ENCODE measurements around the gene PBOV1. TPM values are rescaled to one million over a fixed set of nuclear protein-coding genes. Genes with fewer than 3 reads are reported as not detected.

The PBOV1 gene
- total RNA-seq, 1 experiment from 2014 or later = not detected

GRCh38 chr6:138196122-138196738 lies 22.1 kb downstream of the PBOV1 start:
- Histone ChIP-seq H3K4me2 (ENCODE audit: low read length) (no peak overlapping the region), H3K36me3 (ENCODE audit: control insufficient read depth in 1 of 2, insufficient read depth in 2 of 2, low read length in 2 of 2) (no peaks in the 10 kb centered on the region), H3K4me3 (replicated peaks in 1 of 2; ENCODE audit: low read depth in 1 of 2, low read length in 2 of 2) (no peak overlapping the region), H3K9me3 (ENCODE audit: control insufficient read depth in 1 of 2, insufficient read depth in 1 of 2, low read depth in 1 of 2, low read length in 2 of 2) (no peaks in the 10 kb centered on the region), H3K4me1 (ENCODE audit: control insufficient read depth in 1 of 2, insufficient read depth in 2 of 2, low read length in 2 of 2) (no peaks in the 10 kb centered on the region), H3K27ac (ENCODE audit: low read depth, low read length) (no peak overlapping the region), H2AFZ (ENCODE audit: low read depth, low read length, poor library complexity, severe bottlenecking) (no peak overlapping the region), H3K9ac (ENCODE audit: low read length) (no peak overlapping the region), H3K79me2 (ENCODE audit: insufficient read depth, low read length) (no peaks in the 10 kb centered on the region), H4K20me1 (ENCODE audit: insufficient read depth) (no peaks in the 10 kb centered on the region), H3K27me3 (ENCODE audit: insufficient read depth, low read length) (no peaks in the 10 kb centered on the region), H3K9me2 (ENCODE audit: insufficient read depth) (no peaks in the 10 kb centered on the region)
- ChIA-PET CTCF (no interaction called here), RAD21 (ENCODE audit: low non-redundant PET in 1 of 2, low total read pairs in 2 of 2, uncharacterized antibody in 2 of 2, unreplicated experiment in 2 of 2) (interaction anchor here in 1 of 2 experiments (0.7 kb wide), 1 partner anchor 94 kb away, joined by 3 read pairs; no protein-coding TSS in a partner anchor), POLR2A (no interaction called here)
- BruUV-seq (replicated peaks) = no TSS peak
- no peak for TF ChIP-seq POLR2AphosphoS5 (IDR thresholded peaks at IDR 0.05; ENCODE audit: low read depth, low read length)
- TF ChIP-seq ZNF274 (IDR thresholded peaks at IDR 0.05; ENCODE audit: low read depth, low read length) = no peak
- TF ChIP-seq ATF3 (IDR thresholded peaks at IDR 0.05) = no peak
- no peak for TF ChIP-seq SIN3A (IDR thresholded peaks at IDR 0.05; ENCODE audit: low read depth)
- TF ChIP-seq ZBTB33 (IDR thresholded peaks at IDR 0.05; ENCODE audit: extremely low read depth, insufficient replicate concordance, low read length) = no peak
- no peak for TF ChIP-seq CEBPB (IDR thresholded peaks at IDR 0.05; ENCODE audit: low read depth)
- no peak for TF ChIP-seq RAD21 (IDR thresholded peaks at IDR 0.05; ENCODE audit: low read depth)
- TF ChIP-seq JUND (IDR thresholded peaks at IDR 0.05) = no peak
- TF ChIP-seq EZH2 (IDR thresholded peaks at IDR 0.05) = no peak
- TF ChIP-seq MAX (IDR thresholded peaks at IDR 0.05) = no peak
- no peak for TF ChIP-seq CBX3 (IDR thresholded peaks at IDR 0.05; ENCODE audit: low read depth)
- intact Hi-C loops (cut with micrococcal nuclease) = no loop called here
- DNase-seq (ENCODE audit: low read depth, low spot score) = no peak
- no peak for ATAC-seq
